ENCODE data around the gene OR10H2. TPM values are rescaled to one million over a fixed set of nuclear protein-coding genes. Genes with fewer than 3 reads are reported as not detected.

Gene OR10H2
- total RNA-seq, 1 experiment from 2014 or later: not detected

GRCh38 chr19:15722956-15723355 lies 4.9 kb upstream of the OR10H2 start (continued):
- TF ChIP-seq ZNF512 (CRISPR knock-in tag; IDR thresholded peaks at IDR 0.05; ENCODE audit: borderline replicate concordance): no peak
- TF ChIP-seq CTCF (IDR thresholded peaks at IDR 0.05): no peak
- TF ChIP-seq ERG (CRISPR knock-in tag; IDR thresholded peaks at IDR 0.05): no peak
- TF ChIP-seq ZNF281 (CRISPR knock-in tag; IDR thresholded peaks at IDR 0.05): no peak
- TF ChIP-seq ZNF532 (CRISPR knock-in tag; IDR thresholded peaks at IDR 0.05; ENCODE audit: borderline replicate concordance): no peak
- no peak for TF ChIP-seq CDX4 (CRISPR knock-in tag; IDR thresholded peaks at IDR 0.05; ENCODE audit: borderline replicate concordance)
- TF ChIP-seq ZNF396 (CRISPR knock-in tag; IDR thresholded peaks at IDR 0.05; ENCODE audit: borderline replicate concordance): no peak
- TF ChIP-seq ZNF263 (CRISPR knock-in tag; IDR thresholded peaks at IDR 0.05; ENCODE audit: low read depth): no peak
- no peak for TF ChIP-seq MAX (CRISPR knock-in tag; IDR thresholded peaks at IDR 0.05)

- DNase-seq (ENCODE audit: low spot score): no peak
- peaks cover 91% of the 10 kb centered on the region for H3K9me3 Mint-ChIP-seq
- H3K36me3 Mint-ChIP-seq: peaks cover 76% of the 10 kb centered on the region
- CTCF ChIA-PET: no interaction called here
- no peak overlapping the region for H3K4me3 Mint-ChIP-seq
- ATAC-seq: no peak
- peaks cover 8% of the 10 kb centered on the region for H3K27me3 Mint-ChIP-seq (ENCODE audit: low read depth)
- no peaks in the 10 kb centered on the region for H3K4me1 Mint-ChIP-seq
- POLR2A ChIA-PET: no interaction called here
- no peak overlapping the region for H3K27ac Mint-ChIP-seq
- TF ChIP-seq AFF4 (CRISPR knock-in tag; IDR thresholded peaks at IDR 0.05; ENCODE audit: borderline replicate concordance) (no peak), FOXJ3 (CRISPR knock-in tag; IDR thresholded peaks at IDR 0.05; ENCODE audit: borderline replicate concordance) (no peak), ARID4B (CRISPR knock-in tag; IDR thresholded peaks at IDR 0.05; ENCODE audit: borderline replicate concordance) (no peak), MYBL2 (CRISPR knock-in tag; IDR thresholded peaks at IDR 0.05) (no peak)
Observed at GRCh38 chr19:15730538-15730937, 2.7 kb downstream of the OR10H2 start.
